GM12878 (cell line): ENCODE measurements around the gene SHD. TPM values are rescaled to one million over a fixed set of nuclear protein-coding genes. Genes with fewer than 3 reads are reported as not detected.

Experiments used
- ATAC-seq: fragments of 200-7000 bp; cut with Tn5 transposase; 3 replicates; pipeline ENCODE4 v1.9.1; 2020; ENCODE audit warnings: mild to moderate bottlenecking, moderate library complexity
- BruUV-seq: library from RNA; stranded (reverse); fragments of 400-500 nt; replicated peaks from 2 replicates; lab custom pipeline; 2021; lab: Mats Ljungman, UMichigan
- CTCF ChIA-PET: fragments of 300-600 bp; sonication (Branson Sonifier 250); formaldehyde crosslinking; extraction: SDS; loops from one replicate; lab custom pipeline; 2021; ENCODE audit warnings: inconsistent platforms; lab: Yijun Ruan, JAX
- POLR2A ChIA-PET: fragments of 350-600 bp; formaldehyde crosslinking; extraction: SDS; loops from one replicate; lab custom pipeline; 2021; ENCODE audit warnings: inconsistent platforms; lab: Charles Lee
- RAD21 ChIA-PET: fragments of 300-600 bp; sonication (Branson Sonifier 250); formaldehyde crosslinking; loops from one replicate; lab custom pipeline; 2023; ENCODE audit warnings: antibody characterized with exemption; ENCODE audit not compliant: unreplicated experiment; lab: Charles Lee
- SMC1A ChIA-PET: fragments of 300-600 bp; sonication (Branson Sonifier 250); formaldehyde crosslinking; loops from one replicate; lab custom pipeline; 2023; ENCODE audit not compliant: unreplicated experiment, uncharacterized antibody; lab: Charles Lee
- DNase-seq: peaks from one replicate; pipeline ENCODE4 v3.0.0-alpha.2; 2011; ENCODE audit warnings: low read depth, low spot score
- FAIRE-seq: peaks from 3 replicates; lab custom pipeline; 2011; peaks lifted over from hg19 to GRCh38; lab: Jason Lieb, UNC
- H2AFZ ChIP-seq: 2 replicates; pipeline ENCODE4 v1.6.0; 2011; ENCODE audit warnings: low read depth, low read length, control low read depth; ENCODE audit not compliant: control insufficient read depth
- H3K27ac ChIP-seq: 2 replicates; pipeline ENCODE4 v1.5.1; 2011; ENCODE audit warnings: control low read depth; ENCODE audit not compliant: control insufficient read depth, insufficient read depth
- H3K27me3 ChIP-seq, 2 experiments: replicated peaks in 1 of 2; 2 replicates each; pipeline versions ENCODE4 v1.6.0 to v1.6.1; 2011; ENCODE audit warnings: low read length in 1 of 2; ENCODE audit not compliant: control insufficient read depth in 2 of 2, insufficient read depth in 2 of 2
- H3K36me3 ChIP-seq, 2 experiments: 2 replicates each; pipeline ENCODE4 v1.5.1; 2011; ENCODE audit warnings: low read length in 1 of 2; ENCODE audit not compliant: control insufficient read depth in 2 of 2, insufficient read depth in 2 of 2
- H3K4me1 ChIP-seq: 2 replicates; pipeline ENCODE4 v1.6.1; 2011; ENCODE audit warnings: mild to moderate bottlenecking, low read length, moderate library complexity, mixed read lengths; ENCODE audit not compliant: control insufficient read depth, insufficient read depth
- H3K4me2 ChIP-seq: 2 replicates; pipeline ENCODE4 v1.6.0; 2011; ENCODE audit warnings: control low read depth; ENCODE audit not compliant: control insufficient read depth, insufficient read depth
- H3K4me3 ChIP-seq: fragments of 200-600 bp; sonication (generic); 2 replicates; pipeline ENCODE4 v1.5.1; 2016
- H3K79me2 ChIP-seq: 2 replicates; pipeline ENCODE4 v1.6.0; 2011; ENCODE audit warnings: low read length; ENCODE audit not compliant: control insufficient read depth, insufficient read depth
- H3K9ac ChIP-seq: 2 replicates; pipeline ENCODE4 v1.8.0; 2011; ENCODE audit warnings: low read length, control low read depth, mixed read lengths; ENCODE audit not compliant: control insufficient read depth, insufficient read depth
- H3K9me3 ChIP-seq: replicated peaks from 3 replicates; pipeline ENCODE4 v1.5.1; 2011; ENCODE audit warnings: mild to moderate bottlenecking, low read length; ENCODE audit not compliant: control insufficient read depth, insufficient read depth
- H4K20me1 ChIP-seq: 2 replicates; pipeline ENCODE4 v1.6.0; 2011; ENCODE audit not compliant: control insufficient read depth, insufficient read depth
- E2F4 ChIP-seq: IDR thresholded peaks from 2 replicates; pipeline ENCODE4 v1.6.1; 2012; ENCODE audit warnings: low read depth, low read length, improper control_type of control experiment
- POU2F2 ChIP-seq: IDR thresholded peaks from 3 replicates; pipeline ENCODE4 v1.6.1; 2011; ENCODE audit warnings: low read depth, mild to moderate bottlenecking, low read length, borderline replicate concordance
- RAD21 ChIP-seq: IDR thresholded peaks from 2 replicates; pipeline ENCODE4 v1.6.1; 2011; ENCODE audit warnings: mild to moderate bottlenecking, low read depth, low read length, moderate library complexity; ENCODE audit not compliant: insufficient read depth
- RB1 ChIP-seq: fragments of 450-650 bp; formaldehyde crosslinking; IDR thresholded peaks from 2 replicates; pipeline ENCODE4 v1.6.1; 2017; ENCODE audit warnings: mild to moderate bottlenecking, borderline replicate concordance
- RELB ChIP-seq: fragments of 450-650 bp; IDR thresholded peaks from 2 replicates; pipeline ENCODE4 v1.6.1; 2017; ENCODE audit warnings: low read depth, mild to moderate bottlenecking, moderate library complexity
- SRF ChIP-seq, 2 experiments: IDR thresholded peaks; 2 replicates each; pipeline ENCODE4 v1.6.1; 2011; ENCODE audit warnings: low read depth in 2 of 2, low read length in 2 of 2, mild to moderate bottlenecking in 1 of 2, moderate library complexity in 1 of 2
- STAT1 ChIP-seq: fragments of 450-650 bp; conservative IDR thresholded peaks from 2 replicates; pipeline ENCODE4 v1.6.1; 2014; ENCODE audit warnings: antibody characterized with exemption, mild to moderate bottlenecking
- ZBED1 ChIP-seq: IDR thresholded peaks from 2 replicates; pipeline ENCODE4 v1.6.1; 2016; ENCODE audit warnings: borderline replicate concordance
- ZBTB40 ChIP-seq: fragments of 450-650 bp; IDR thresholded peaks from 2 replicates; pipeline ENCODE4 v1.6.1; 2016; ENCODE audit warnings: mild to moderate bottlenecking, moderate library complexity, borderline replicate concordance
- ZNF217 ChIP-seq: fragments of 450-650 bp; IDR thresholded peaks from 2 replicates; pipeline ENCODE4 v1.6.1; 2017; ENCODE audit warnings: antibody characterized with exemption, mild to moderate bottlenecking
- ZNF384 ChIP-seq: IDR thresholded peaks from 2 replicates; pipeline ENCODE4 v1.6.1; 2012; ENCODE audit warnings: low read depth, mild to moderate bottlenecking, low read length, improper control_type of control experiment, borderline replicate concordance
- WGBS: methylation state at CpG from one replicate; pipeline ENCODE4 v1.1.6; 2016; ENCODE audit warnings: low lambda C conversion rate; ENCODE audit not compliant: insufficient replicate concordance, insufficient coverage; ENCODE audit errors: missing lambda C conversion rate; 5-methylcytosine and 5-hydroxymethylcytosine counted together
- in situ Hi-C: fragments of 300-500 bp; cut with MboI; formaldehyde crosslinking; loops from 9 replicates; pipeline ENCODE4 v1.14.3; 2018; ENCODE audit warnings: mixed read lengths
- intact Hi-C: fragments of 100-400 bp; cut with micrococcal nuclease; formaldehyde crosslinking; loops from one replicate; pipeline ENCODE4 v1.14.2; 2022; ENCODE audit not compliant: unreplicated experiment
- polyA plus RNA-seq, 11 experiments: library from polyadenylated mRNA; depleted of rRNA in 4 of 11; unstranded in 6 of 11; stranded (reverse) in 5 of 11; fragments of >200 nt; fragmentation: Nextera tagmentation in 4 of 11; fragmentation: Illumina TruSeq in 1 of 11; extraction: Ambion mirVana in 4 of 11; extraction: Trizol in 1 of 11; gene quantifications; 1 replicate in 1 of 11; 2 replicates in 10 of 11; pipeline versions ENCODE4 v1.2.1 to v1.2.3, GENCODE V29; 2011 to 2016; ENCODE audit warnings: inconsistent platforms in 2 of 11, missing spikeins in 2 of 11, low read depth in 1 of 11
- total RNA-seq, 4 experiments: library from RNA; depleted of rRNA in 3 of 4; stranded (reverse); fragments of >200 nt in 3 of 4; fragmentation: Illumina TruSeq in 1 of 4; extraction: Trizol in 1 of 4; gene quantifications; 2 replicates each; pipeline versions ENCODE4 v1.2.1 to v1.2.3, GENCODE V29; 2013 to 2021

SHD gene
- total and polyA plus RNA-seq, 10 of the 15 experiments (the other 5 are each of a cell fraction or from before 2014, with no cell fraction given), result 0.09 TPM; not detected in 9

GRCh38 chr19:4258181-4258580 is 20.9 kb upstream of the SHD start:
- in situ Hi-C loops, result no loop called here
- H3K79me2 ChIP-seq, result no peaks in the 10 kb centered on the region
- no peak overlapping the region for H3K4me2 ChIP-seq
- peaks cover 5% of the 10 kb centered on the region; the same call in 1 of the 3 replicates for H3K9me3 ChIP-seq
- no TSS peak for BruUV-seq
- RAD21 ChIA-PET, result no interaction called here
- FAIRE-seq (no peak), DNase-seq (no peak), ATAC-seq (no peak)
- WGBS, result 94% methylated on average over 26 of the region's 28 CpGs
- H2AFZ ChIP-seq, result no peak overlapping the region
- H3K4me1 ChIP-seq, result no peaks in the 10 kb centered on the region
- CTCF ChIA-PET, result interaction anchor here (1.8 kb wide), 1 partner anchor 95 kb away, joined by 5 read pairs; no protein-coding TSS in a partner anchor
- H3K4me3 ChIP-seq, result no peak overlapping the region
- H3K27ac ChIP-seq, result no peak overlapping the region
- POLR2A ChIA-PET, result no interaction called here
- no peak overlapping the region for H3K9ac ChIP-seq
- H4K20me1 ChIP-seq, result no peaks in the 10 kb centered on the region
- no peak for TF ChIP-seq RAD21
- TF ChIP-seq ZNF384, result no peak
- TF ChIP-seq SRF (IDR thresholded peaks at IDR 0.05; ENCODE audit: low read depth in 2 of 2, low read length in 2 of 2), result no peak
- no peak for TF ChIP-seq STAT1
- no peak for TF ChIP-seq POU2F2
- TF ChIP-seq ZNF217, result no peak
- no peak for TF ChIP-seq E2F4
- TF ChIP-seq ZBED1, result no peak
- no peak for TF ChIP-seq RELB
- TF ChIP-seq ZBTB40, result no peak
- no peak for TF ChIP-seq RB1
- SMC1A ChIA-PET, result no interaction called here
- H3K27me3 ChIP-seq, result no peaks in the 10 kb centered on the region
- intact Hi-C loops, result no loop called here
- peaks cover 19 to 32% of the 10 kb centered on the region in 2 experiments for H3K36me3 ChIP-seq
